Pons (tissue), 1 donor: ENCODE measurements around the gene NUTM1.
"Not testable (repeated sequence)": the region's sequence is repeated elsewhere in the genome, so short reads cannot be mapped to it uniquely, and the experiment has no call there.

Source experiments
- DNase-seq: peaks from one replicate; pipeline ENCODE4 v3.0.0-alpha.2; 2016; ENCODE audit warnings: low spot score

Gene NUTM1

DNA sequence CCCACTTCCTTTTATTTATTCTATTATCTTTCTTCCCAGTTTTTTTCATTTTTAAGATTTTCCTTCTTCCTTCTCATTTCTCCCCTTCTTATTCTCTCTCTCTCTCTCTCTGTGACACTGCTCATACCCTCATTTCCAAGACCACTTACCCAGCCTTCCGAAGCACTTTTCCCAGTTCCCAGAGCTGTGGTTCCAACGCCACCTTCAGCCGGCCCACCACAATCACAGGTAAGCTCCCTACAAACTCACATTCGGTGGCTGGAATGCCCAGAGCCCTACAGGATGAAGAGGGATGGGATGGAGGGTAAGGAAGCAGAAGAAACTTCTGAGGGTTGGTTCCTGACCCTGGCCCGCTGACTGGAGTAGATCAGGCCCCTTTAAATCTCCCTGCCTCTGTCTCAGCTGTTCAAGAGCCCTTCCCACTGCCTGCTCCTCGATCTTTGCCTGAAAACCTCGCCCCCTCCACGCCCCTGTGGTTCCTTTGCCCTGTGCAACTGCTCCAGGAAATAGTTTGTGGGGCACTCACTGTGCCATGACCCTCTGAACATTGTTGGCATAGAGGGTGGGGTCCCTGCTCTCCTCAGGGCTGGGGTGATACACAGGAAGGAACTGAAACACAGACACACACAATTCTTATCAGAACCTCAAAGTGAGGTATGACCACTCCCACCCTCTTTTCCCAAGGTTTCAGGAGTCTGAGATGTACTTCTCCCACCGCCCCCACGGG is 19.1 kb downstream of the NUTM1 start:
- no peak for DNase-seq

DNA sequence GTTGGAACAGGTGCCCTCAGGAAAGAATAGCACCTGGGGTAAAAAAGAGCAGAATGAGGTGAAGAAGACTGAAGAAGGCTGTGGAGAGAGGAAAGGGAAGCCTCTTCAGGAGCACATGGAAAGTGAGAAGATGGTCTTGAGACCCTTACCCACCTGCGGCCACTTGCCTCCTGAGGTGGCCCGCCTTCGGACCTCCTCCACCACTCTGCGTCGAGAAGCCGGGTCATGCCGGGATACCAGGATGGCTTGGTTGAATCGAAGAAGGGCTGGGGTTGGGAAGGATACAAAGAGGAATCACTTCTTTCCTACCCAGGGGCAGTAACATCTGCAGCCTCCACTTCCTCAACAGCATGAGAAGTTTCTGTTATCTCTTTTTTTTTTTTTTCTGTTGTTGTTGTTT is 20.9 kb downstream of the NUTM1 start:
- DNase-seq, result no peak

DNA sequence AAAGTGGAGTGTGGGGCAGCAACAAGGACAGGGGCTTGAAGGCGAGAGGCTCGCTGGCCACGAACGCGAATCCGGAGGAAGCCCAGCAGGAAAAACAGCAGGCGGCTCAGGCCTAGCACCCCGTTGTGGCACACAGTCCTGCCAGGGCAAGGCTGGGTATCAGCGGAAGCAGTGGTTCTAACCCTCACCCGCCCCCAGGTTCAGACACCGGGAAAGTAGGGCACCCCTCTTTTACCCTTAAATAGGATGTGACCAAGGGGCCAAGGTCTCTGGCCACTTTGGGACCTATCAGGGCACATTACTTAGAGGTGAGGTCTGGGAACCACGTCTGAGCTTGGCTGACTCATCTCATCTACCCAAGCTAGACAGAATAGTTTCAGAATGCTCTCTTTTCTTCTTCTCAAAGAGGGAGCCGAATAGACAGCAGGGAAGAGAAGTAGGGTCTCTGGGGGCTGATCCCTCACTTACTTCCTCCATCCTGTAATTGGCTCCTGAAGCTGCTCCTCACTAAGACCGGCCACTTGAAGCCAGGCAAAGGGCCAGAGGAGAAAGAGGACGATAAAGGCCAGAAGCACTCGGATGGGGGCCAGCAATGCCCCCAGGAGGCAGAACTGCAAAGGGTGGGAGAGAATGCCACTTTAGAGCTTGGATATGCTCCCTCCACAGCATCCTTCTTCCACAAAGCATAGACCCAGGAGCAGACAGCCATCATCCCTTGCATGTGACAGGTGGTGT is 22.1 kb downstream of the NUTM1 start:
- no peak for DNase-seq

DNA sequence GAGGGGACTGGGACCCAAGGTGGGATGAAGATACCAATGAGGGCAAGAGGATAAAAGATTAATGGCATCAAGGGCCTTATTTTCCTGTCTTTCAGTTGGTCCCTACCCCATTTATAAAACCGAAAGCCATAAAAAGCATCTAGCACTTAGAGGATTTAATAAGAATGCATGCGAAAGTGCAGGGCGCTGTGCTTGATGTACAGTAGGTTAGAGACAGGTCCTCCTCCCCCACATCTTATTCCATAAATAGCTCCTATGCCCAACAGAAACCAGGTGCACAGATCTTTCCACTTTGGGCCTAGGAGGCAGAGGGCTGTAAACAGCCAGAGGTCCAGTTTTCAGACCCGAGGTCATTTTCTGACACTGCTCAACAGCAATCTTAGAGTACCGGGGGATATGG is 22.7 kb downstream of the NUTM1 start:
- DNase-seq, result no peak

- peak; percentile 32 for DNase-seq
These were observed 23.4 kb downstream of the NUTM1 start for GRCh38 chr15:34366271-34367065.

DNA sequence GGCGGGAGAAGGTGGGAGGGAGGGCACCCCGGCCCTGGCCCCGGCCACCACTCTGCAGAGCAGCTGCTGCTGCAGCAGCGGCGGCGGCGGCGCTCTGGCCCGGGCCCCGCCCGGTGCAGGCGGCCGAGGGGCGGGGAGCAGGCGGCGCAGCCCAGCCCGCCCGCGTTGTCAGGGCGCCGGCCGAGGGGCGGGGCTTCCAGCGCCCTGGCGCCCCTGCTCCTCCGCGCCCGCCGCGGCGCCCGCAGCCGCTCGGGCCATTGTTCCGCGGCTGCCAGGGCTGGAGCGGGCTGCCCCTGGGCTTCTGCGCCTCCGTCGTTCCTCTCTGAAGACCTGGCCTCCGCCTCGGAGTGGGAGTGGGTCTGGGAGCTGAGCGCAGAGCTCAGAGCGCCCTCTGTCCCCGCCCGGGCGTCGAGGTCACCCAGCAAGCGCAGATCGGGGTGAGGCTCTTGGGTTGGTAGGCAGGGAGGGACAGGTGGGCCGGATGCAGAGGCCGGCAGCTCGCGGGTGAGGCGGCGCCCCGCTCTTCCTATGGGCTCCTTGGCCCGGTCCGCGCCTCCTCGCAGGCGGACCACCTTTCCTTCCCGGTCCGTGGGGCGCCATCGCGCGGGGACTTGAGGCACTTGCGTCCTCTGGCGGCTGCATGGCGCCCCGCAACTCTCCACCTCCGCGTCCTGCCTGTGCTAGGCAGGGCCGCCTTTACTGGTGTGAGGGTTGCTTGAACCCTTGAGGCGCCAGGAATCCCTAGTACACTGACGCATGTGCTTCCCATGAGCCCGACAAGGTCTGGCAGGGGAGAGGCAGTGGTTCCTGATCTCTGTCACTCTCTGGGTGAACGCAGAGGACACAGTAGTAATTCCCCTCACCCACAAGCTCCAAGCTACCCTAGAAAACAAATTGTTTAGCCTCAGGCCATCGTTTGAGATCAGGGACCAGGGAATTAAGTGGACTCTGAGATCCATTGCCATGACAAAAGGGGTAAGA is 24.3 kb downstream of the NUTM1 start, which contains the start of gene LPCAT4:
TSS of gene LPCAT4 (minus strand) at position 96 of the 981 bp plus-strand sequence. CDS start 96 bp downstream, outside the sequence.
- peak; percentile 87 for DNase-seq

GRCh38 chr15:34370129-34370528 is 27.0 kb downstream of the NUTM1 start:
- no peak for DNase-seq

DNA sequence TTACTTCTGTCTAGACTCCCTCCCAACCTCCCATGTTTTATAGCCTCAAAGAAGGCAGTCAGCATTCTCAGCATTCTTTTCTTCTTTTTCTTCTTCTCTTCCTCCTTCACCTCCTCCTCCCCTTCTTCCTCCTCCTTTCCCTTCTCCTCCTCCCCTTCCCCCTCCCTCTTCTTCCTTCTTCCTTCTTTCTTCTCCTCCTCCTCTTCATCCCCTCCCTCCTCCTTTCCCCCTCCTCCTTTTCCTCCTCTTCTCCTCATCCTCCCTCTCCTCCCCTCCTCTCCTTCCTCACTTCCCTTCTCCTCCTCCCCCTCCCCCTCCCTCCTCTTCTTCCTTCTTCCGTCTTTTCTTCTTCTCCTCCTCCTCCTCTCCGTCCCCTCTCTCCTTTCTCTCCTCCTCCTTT is 27.5 kb downstream of the NUTM1 start:
- DNase-seq, result no peak

DNA sequence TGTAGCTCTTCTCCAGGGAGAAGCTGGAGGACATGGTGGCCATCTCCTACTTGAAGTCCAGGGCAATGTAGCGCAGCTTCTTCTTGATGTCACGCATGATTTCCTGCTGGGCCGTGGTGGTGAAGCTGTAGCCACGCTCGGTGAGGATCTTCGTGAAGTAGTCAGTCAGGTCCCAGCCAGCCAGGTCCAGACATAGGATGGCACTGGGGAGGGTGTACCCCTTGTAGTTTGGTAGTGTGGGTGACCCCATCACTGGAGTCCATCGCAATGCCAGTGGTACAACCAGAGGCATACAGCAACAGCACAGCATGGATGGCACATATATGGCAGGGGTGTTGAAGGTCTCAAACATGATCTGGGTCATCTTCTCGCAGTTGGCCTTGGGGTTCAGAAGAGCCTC is 30.8 kb downstream of the NUTM1 start:
- DNase-seq, result no peak

DNA sequence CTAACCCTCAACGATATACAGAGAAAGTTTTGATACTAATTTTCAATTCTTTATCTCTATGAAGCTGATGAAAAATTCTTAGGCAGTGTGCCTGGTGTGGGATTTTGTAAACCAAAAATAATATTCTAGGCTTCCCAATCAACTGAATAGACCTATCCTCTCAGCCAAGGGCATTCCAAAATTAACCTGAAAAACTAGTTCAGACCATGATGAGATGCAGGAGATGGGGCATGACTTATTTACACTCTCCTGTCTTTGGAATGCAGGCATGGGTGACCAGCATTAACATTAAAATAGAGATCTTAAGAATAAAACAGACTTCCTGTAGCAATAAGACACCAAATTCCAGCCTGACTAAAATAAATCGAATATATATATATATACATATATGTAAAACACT is 31.7 kb downstream of the NUTM1 start:
- DNase-seq, result no peak

DNA sequence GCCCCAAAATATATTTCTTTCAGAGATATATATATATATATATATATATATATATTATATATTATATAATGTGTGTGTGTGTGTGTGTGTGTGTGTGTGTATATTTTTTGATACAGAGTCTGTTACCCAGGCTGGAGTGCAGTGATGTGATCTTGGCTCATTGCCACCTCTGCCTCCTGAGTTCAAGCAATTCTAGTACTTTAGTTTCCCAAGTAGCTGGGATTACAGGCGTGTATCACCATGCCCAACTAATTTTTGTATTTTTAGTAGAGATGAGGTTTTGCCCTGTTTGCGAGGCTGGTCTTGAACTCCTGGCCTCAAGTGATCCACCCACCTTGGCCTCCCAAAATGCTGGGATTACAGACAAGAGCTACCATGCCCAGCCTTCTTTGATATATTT is 32.4 kb downstream of the NUTM1 start:
- not testable (repeated sequence) for DNase-seq

- DNase-seq, result no peak
These were observed 33.7 kb downstream of the NUTM1 start for GRCh38 chr15:34376856-34377255.

DNA sequence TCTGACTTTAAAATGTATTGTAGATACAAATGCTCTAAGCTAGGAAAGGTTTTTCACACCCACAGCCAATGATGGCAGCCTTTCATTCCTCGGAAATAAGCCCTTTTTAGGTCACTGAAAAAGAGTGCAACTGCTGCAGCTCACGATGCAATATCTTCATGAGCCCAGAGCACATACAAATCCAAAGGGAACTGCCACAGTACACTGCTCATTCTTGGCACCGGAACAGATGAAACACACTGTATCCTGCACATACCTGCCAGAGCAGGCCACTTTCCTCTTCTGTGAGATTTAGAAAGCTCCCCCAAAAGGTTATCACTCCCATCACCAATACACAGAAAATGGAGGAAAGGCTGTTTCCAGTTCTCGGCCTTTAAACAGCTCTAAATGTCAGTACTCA is 37.4 kb downstream of the NUTM1 start:
- not testable (repeated sequence) for DNase-seq

GRCh38 chr15:34381829-34382521 is 38.9 kb downstream of the NUTM1 start:
- DNase-seq, result not testable (repeated sequence)

DNA sequence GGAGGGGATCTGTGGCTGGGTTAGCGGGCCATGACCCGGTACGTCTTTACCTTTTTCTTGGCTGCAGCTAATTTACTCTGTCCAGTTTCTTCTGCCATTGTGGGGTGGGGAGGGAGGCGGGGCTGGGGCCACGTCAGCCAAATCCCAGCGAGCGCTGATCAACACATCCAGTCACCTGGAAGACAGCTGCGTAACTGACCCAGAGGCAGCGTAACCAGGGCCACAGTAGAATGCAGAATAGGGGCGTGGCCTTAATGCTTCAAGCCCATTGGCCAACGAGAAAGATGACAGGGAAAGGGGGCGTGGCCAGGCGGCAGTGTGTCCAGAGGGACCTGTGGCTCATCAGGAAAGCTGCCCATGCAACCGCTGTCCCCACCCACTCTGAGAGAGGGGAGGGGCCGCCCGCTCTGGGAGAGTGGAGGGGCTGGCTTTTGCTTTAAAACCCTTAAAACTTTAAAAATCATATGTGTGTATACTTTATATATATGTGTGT is 46.5 kb downstream of the NUTM1 start:
- not testable (repeated sequence) for DNase-seq

DNA sequence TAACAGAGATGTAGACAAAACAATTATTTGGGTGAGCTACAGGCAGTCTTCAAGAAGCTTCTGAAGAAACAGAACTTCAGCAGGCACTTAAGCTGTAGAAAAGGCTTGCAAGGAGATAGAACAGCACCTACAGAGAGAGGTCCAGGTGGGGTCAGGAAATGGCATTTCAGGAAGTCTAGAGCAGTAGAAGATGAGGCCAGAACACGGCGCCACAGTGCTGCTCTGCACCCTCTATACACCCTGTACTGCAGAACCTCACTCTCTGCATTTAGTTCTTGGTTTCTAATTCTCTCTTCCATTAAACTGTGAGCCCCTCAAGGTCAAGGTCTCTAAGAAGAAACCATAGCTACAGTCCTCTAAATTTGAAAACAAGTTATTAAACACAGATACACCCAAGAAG is 49.9 kb downstream of the NUTM1 start:
- not testable (repeated sequence) for DNase-seq

- not testable (repeated sequence) for DNase-seq
These were observed 54.6 kb downstream of the NUTM1 start for GRCh38 chr15:34397637-34398259.

DNA sequence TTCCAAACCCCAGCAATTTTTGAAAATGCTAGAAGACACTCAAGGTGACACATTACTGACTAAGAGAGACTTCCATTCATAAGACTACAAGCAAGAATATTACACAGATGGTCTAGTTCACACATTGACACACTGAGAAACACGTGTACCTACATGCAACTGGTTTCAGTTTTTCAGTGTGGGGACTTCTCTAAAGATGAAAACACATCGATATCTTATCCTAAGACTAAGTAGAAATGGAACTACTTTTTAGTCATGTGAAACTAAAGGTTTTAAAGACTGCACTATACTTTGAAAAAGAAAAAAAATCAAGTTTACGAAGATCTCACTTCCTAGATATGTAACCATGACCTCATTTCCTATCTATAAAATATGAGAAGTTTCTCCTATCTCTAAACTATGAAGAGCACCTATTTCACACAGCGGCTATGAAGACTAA is 60.1 kb downstream of the NUTM1 start:
- not testable (repeated sequence) for DNase-seq

GRCh38 chr15:34403899-34404298 is 60.8 kb downstream of the NUTM1 start:
- DNase-seq, result not testable (repeated sequence)
